ENCODE measurements around the gene NPFFR1. TPM values are rescaled to one million over a fixed set of nuclear protein-coding genes. Genes with fewer than 3 reads are reported as not detected.

Gene NPFFR1
- total and polyA plus RNA-seq, 2 experiments from 2014 or later = not detected

- Histone ChIP-seq H3K27me3 (no peaks in the 10 kb centered on the region), H3K27ac (no peak overlapping the region), H3K4me1 (ENCODE audit: insufficient read depth) (no peaks in the 10 kb centered on the region), H3K36me3 (replicated peaks; ENCODE audit: insufficient read depth, low read depth) (peaks cover 6% of the 10 kb centered on the region), H3K4me3 (no peak overlapping the region), H3K9me2 (replicated peaks; ENCODE audit: insufficient read depth) (no peaks in the 10 kb centered on the region), H3K4me2 (no peak overlapping the region), H3K79me2 (no peaks in the 10 kb centered on the region), H3K9me3 (ENCODE audit: low read depth) (no peaks in the 10 kb centered on the region), H2AFZ (no peak overlapping the region), H4K20me1 (ENCODE audit: insufficient read depth, poor library complexity, severe bottlenecking) (no peaks in the 10 kb centered on the region)
- TF ChIP-seq CTCF (IDR thresholded peaks at IDR 0.05; ENCODE audit: poor library complexity) = no peak
- no peak for TF ChIP-seq EZH2 (IDR thresholded peaks at IDR 0.05; ENCODE audit: borderline replicate concordance)
- no peak for TF ChIP-seq EZH2phosphoT487 (IDR thresholded peaks at IDR 0.05; ENCODE audit: low read depth, severe bottlenecking, unreplicated experiment)
- 100% methylated on average over 1 of the region's 1 CpG for WGBS (ENCODE audit: low lambda C conversion rate, missing lambda C conversion rate)
- no peak for DNase-seq (ENCODE audit: low spot score)
Observed at GRCh38 chr10:70201105-70201504, 82.7 kb downstream of the NPFFR1 start.

DNA sequence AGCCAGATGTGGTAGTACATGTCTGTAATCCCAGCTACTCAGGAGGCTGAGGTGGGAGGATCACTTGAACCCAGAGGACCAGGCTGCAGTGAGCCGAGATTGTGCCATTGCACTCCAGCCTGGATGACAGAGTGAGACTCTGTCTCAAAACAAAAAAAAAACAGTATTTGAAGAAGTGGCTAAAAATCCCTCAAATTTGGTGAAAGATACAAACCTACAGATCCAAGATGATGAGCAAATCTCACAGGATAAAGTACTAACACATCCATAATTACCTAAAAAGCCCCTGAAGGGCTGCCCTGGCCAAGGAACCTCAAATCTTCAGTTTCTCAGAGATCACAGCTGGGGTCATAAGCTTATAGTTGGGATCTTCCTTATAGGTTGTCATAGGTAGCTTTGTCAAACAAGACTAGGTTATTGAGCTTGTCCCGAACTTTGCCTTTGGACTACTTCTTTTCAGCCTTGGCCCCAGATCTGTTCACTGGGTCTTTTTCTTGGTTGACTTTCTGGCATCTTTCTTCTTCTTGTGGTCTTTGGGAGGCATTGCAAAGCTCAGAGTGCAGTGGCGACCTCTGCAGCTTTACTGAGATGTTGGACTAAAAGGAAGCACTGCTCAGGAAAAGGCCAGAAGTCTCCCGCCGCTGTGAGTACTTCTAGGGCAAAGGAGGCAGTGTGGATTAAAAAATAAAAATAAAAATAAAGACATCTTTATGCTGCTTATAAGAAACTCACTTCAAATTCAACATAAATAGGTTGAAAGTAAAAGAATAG is 84.9 kb downstream of the NPFFR1 start:
- Histone ChIP-seq H3K27ac (no peak overlapping the region), H3K4me2 (no peak overlapping the region), H4K20me1 (ENCODE audit: insufficient read depth, poor library complexity, severe bottlenecking) (no peaks in the 10 kb centered on the region), H2AFZ (no peak overlapping the region), H3K4me3 (no peak overlapping the region), H3K79me2 (no peaks in the 10 kb centered on the region), H3K9me2 (replicated peaks; ENCODE audit: insufficient read depth) (no peaks in the 10 kb centered on the region), H3K36me3 (replicated peaks; ENCODE audit: insufficient read depth, low read depth) (peaks cover 6% of the 10 kb centered on the region), H3K4me1 (ENCODE audit: insufficient read depth) (no peaks in the 10 kb centered on the region), H3K27me3 (no peaks in the 10 kb centered on the region), H3K9me3 (ENCODE audit: low read depth) (no peaks in the 10 kb centered on the region)
- DNase-seq (ENCODE audit: low spot score) = no peak
- WGBS (ENCODE audit: low lambda C conversion rate, missing lambda C conversion rate) = 96% methylated on average over 5 of the region's 5 CpGs
- no peak for TF ChIP-seq EZH2phosphoT487 (IDR thresholded peaks at IDR 0.05; ENCODE audit: low read depth, severe bottlenecking, unreplicated experiment)
- TF ChIP-seq CTCF (IDR thresholded peaks at IDR 0.05; ENCODE audit: poor library complexity) = no peak
- no peak for TF ChIP-seq EZH2 (IDR thresholded peaks at IDR 0.05; ENCODE audit: borderline replicate concordance)

Small RNA genes within 50 kb of the gene (small RNA-seq; reads per million reads assigned to genes)
- not detected for gene RPS25P9

Other genes with a start within 250 kb of the NPFFR1 start
- gene MACROH2A2, start 231.2 kb downstream of the NPFFR1 start, total RNA-seq = 47.2 and 50.1 TPM in 2 replicates
- 45.7 and 52.2 TPM in 2 replicates for gene MACROH2A2, start 231.2 kb downstream of the NPFFR1 start, polyA plus RNA-seq
- gene AIFM2, start 151.2 kb downstream of the NPFFR1 start, total RNA-seq = 7.9 and 8.6 TPM in 2 replicates
- 11.8 and 16.1 TPM in 2 replicates for gene AIFM2, start 151.2 kb downstream of the NPFFR1 start, polyA plus RNA-seq
- 12.1 and 12.6 TPM in 2 replicates for gene TYSND1, start 137.3 kb downstream of the NPFFR1 start, total RNA-seq
- 13.3 and 22.0 TPM in 2 replicates for gene TYSND1, start 137.3 kb downstream of the NPFFR1 start, polyA plus RNA-seq
- 141 and 164 TPM in 2 replicates for gene SAR1A, start 113.5 kb downstream of the NPFFR1 start, total RNA-seq
- gene SAR1A, start 113.5 kb downstream of the NPFFR1 start, polyA plus RNA-seq = 106 and 131 TPM in 2 replicates
- gene PPA1, start 50.6 kb downstream of the NPFFR1 start, total RNA-seq = 156 and 175 TPM in 2 replicates
- 106 and 131 TPM in 2 replicates for gene PPA1, start 50.6 kb downstream of the NPFFR1 start, polyA plus RNA-seq
- 7.2 and 8.2 TPM in 2 replicates for gene LRRC20, start 98.6 kb upstream of the NPFFR1 start, total RNA-seq
- gene LRRC20, start 98.6 kb upstream of the NPFFR1 start, polyA plus RNA-seq = 3.0 and 4.0 TPM in 2 replicates
- gene EIF4EBP2, start 120.1 kb upstream of the NPFFR1 start, total RNA-seq = 75.1 and 77.1 TPM in 2 replicates
- gene EIF4EBP2, start 120.1 kb upstream of the NPFFR1 start, polyA plus RNA-seq = 37.4 and 43.1 TPM in 2 replicates
- not detected in 2 replicates for gene NODAL, start 157.7 kb upstream of the NPFFR1 start, total RNA-seq
- not detected in 2 replicates for gene NODAL, start 157.7 kb upstream of the NPFFR1 start, polyA plus RNA-seq
- 1.1 and 2.2 TPM in 2 replicates for gene PALD1, start 194.8 kb upstream of the NPFFR1 start, total RNA-seq
- gene PALD1, start 194.8 kb upstream of the NPFFR1 start, polyA plus RNA-seq = 1.1 and 1.3 TPM in 2 replicates